DOHH2 (cell line): ENCODE results near the gene OTOR.

Experiments used
- EZH2phosphoT487 ChIP-seq: fragments of 200-600 bp; sonication (generic); IDR thresholded peaks from 2 replicates; pipeline ENCODE4 v1.6.1; 2017; ENCODE audit warnings: borderline replicate concordance, mild to moderate bottlenecking, antibody characterized with exemption, low read length, moderate library complexity, mixed read lengths
- TF ChIP-seq, protein P1 (sequence below): fragments of 200-600 bp; sonication (generic); IDR thresholded peaks from one replicate; pipeline ENCODE4 v1.5.1; 2014; ENCODE audit warnings: antibody characterized with exemption, mild to moderate bottlenecking, low read depth, low read length; ENCODE audit not compliant: poor library complexity, severe bottlenecking

DNA sequence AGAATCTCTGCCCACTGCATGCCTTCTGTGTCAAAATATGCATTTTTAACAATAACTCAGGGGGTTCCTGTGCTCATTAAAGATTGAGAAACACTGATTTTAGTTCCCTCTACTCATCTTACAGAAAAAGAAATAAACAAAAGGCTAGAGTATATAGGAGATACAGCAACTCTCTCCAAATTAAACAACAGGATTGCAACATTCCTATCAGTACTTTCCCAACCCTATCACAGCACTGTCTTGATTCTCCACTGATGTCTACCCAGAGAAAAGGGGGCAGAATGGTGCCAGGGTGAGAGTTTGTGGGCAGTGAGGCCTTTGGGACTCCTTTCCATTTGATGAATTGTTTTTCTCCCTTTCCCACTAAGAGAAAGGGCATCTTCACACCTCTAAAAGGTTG lies 4.7 kb downstream of the OTOR start:
- TF ChIP-seq, protein P1, sequence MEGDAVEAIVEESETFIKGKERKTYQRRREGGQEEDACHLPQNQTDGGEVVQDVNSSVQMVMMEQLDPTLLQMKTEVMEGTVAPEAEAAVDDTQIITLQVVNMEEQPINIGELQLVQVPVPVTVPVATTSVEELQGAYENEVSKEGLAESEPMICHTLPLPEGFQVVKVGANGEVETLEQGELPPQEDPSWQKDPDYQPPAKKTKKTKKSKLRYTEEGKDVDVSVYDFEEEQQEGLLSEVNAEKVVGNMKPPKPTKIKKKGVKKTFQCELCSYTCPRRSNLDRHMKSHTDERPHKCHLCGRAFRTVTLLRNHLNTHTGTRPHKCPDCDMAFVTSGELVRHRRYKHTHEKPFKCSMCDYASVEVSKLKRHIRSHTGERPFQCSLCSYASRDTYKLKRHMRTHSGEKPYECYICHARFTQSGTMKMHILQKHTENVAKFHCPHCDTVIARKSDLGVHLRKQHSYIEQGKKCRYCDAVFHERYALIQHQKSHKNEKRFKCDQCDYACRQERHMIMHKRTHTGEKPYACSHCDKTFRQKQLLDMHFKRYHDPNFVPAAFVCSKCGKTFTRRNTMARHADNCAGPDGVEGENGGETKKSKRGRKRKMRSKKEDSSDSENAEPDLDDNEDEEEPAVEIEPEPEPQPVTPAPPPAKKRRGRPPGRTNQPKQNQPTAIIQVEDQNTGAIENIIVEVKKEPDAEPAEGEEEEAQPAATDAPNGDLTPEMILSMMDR = no peak
- TF ChIP-seq EZH2phosphoT487 = no peak
